ENCODE data around the gene WDR7.

Gene WDR7

GRCh38 chr18:56992777-56993176, 341.6 kb downstream of the WDR7 start:
- DNase-seq (ENCODE audit: low read depth): no peak

DNA sequence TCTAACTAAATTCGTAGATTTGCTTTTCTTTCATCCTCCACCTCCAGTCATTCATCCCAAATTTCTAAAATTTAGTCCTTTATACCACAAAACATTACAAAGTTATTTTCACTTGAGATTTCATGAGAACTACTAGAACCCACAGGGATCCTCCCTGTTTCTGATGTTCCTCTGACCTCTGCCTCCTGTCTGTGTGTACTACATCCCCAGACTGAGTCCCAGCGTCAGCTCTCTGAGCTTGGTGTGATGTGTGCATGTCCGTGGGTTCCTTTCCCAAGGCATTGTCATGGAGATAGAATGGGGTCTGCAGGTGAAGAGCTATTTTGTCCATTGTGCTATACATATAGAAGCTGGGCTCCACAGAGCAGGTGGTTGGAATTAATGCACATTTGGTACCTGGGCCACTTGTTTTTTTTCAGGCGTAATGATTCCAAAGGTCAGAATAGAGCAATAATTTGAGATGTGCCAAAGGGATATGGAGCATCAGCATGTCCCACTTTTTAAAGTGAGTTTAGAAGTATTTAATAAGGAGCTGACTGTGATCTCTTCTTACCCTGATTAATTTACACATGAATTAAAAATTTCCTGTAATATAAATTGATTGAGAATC, 344.5 kb downstream of the WDR7 start:
- no peak for DNase-seq (ENCODE audit: low read depth)

GRCh38 chr18:56997200-56997599, 346.0 kb downstream of the WDR7 start:
- no peak for DNase-seq (ENCODE audit: low read depth)

DNA sequence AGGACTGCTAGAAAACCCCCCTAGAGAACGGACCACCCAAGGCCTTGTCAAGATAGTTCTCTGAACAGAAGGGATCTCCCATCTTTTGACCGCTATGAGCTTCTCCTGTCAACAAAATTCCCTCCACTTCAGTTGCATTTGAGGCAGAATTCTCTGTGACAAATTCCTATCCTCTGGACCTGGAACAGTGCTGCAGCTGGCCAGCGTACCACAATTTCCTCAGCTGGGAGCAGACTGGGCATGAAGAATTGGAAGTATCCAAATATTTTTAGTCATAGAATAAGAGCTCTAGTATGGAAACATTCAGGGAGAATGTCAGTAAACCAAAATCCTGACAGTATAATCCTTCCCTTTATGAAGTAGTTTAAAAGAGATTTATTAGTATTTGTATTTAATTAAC, 348.7 kb downstream of the WDR7 start:
- DNase-seq (ENCODE audit: low read depth): no peak

GRCh38 chr18:57002627-57003026, 351.5 kb downstream of the WDR7 start:
- no peak for DNase-seq (ENCODE audit: low read depth)

DNA sequence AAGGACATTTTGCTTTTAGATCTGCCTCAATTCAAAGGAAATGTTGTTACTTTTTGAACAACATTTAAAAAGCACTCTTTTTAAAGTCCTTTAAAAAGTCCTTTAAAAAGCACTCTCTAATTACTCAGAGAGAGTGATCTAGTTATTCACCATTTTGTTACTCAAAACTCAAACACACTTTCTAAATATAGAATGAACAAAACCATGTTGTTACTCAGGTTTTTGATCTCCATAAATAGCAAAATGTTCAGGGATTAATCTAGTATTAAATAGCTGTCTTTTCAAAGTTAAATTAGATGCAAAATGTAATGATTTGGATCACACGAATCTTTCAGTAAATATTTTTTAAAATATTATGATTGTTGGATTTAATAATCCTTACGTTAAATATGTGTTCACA, 352.2 kb downstream of the WDR7 start:
- no peak for DNase-seq (ENCODE audit: low read depth)

DNA sequence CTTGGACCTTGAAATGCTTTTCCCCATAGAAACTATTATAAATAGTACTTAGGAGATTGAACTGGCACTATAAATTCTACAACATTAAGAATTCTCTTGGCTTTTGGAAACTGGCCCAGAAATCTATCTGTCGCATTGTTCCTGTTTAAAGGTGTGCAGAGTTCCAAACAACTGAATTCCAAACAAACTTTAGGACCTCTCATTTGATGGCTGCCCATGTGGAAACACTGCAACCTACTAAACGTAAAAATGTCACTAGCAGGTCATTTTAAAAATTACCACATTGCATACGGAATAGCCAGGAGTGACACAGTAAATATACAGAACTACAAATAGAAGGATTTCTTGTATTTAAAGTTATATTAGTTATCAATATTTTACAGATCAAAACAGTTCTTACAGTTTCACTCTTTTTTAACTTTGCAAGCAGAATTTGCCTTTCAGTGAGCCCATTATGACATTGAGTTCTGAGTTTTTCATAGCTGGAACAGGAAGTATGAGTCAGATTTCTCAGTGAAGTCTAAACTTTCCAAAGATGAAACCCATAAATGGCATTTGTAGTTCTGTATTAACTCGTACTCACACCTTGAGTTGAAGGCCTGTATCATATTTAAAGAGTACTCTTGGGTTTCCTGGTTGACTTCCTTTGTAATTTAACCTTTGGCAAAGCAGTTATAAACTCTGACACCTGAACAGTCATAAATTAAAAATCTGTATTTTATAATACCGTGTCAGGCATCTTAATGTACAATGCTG, 353.4 kb downstream of the WDR7 start:
- no peak for DNase-seq (ENCODE audit: low read depth)

GRCh38 chr18:57008001-57008686, 357.0 kb downstream of the WDR7 start:
- DNase-seq (ENCODE audit: low read depth): no peak

- no peak for DNase-seq (ENCODE audit: low read depth)
Observed at GRCh38 chr18:57009844-57010243, 358.7 kb downstream of the WDR7 start.

GRCh38 chr18:57014772-57015413, 363.7 kb downstream of the WDR7 start:
- DNase-seq (ENCODE audit: low read depth): no peak

DNA sequence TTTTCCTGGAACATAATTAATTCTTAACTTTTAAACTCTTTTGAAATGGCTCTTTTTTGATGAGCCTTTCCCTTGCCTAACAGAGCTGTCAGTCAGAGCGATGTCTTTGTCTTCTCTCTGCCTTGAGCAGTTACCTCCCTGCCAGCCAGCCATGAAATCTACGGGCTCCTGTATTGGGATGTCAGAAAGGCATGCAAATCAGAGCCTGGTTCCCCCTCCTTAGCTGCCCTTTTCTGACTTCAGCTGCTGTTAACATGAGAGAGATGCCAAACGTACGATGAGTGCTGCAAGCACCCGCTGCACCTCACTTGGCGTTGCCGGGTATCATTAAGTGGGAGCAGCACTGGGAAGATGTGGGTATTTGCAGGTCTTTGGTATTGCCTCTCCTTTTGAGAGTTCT, 364.3 kb downstream of the WDR7 start:
- no peak for DNase-seq (ENCODE audit: low read depth)

GRCh38 chr18:57018845-57019244, 367.7 kb downstream of the WDR7 start:
- DNase-seq (ENCODE audit: low read depth): no peak

DNA sequence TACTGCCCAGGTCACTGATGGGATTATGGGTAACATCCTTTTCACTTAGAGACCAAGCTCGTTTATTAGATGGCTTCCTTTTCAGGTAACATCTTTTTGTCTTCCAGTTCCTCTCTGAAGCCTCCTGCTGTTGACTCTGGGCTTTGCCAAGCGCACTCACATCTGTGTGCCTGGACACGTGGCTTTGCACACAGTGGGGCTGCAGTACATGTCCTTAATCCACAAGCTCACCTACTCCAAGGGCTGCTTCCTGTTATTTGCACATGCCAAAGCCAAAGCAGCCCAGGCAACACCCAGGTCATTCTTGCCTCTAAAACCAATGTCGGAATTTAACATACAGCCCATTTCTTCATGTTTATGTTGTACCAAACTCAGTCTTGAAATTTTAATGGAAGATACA, 371.6 kb downstream of the WDR7 start:
- DNase-seq (ENCODE audit: low read depth): no peak

DNA sequence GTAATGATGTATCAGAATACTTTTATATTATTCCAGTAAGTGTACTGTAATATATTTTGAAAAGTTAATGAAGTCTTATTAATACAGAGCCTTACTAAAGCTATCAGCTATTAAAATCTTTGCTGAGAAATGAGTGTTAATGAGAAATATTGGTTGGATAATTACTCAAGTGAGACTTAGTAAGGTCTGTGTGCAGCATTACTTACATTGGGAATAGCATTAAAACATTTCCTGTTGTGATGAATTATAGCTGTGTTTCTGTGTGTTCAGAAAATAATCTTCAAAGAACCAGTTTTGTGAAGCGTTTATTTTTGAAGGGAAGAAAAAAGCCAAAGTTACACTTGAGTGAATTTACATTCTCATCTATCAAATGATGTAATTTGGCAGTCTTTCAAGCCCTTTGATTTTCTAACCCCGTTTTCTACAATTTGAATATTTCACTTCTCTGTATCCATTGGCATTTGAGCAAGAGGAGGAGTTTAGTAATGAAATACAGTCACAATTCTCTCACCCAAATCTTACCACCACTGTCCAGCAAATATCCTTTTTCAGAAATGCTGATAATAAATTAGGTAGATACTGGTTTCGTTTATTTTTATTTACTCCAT, 372.2 kb downstream of the WDR7 start:
- DNase-seq (ENCODE audit: low read depth): no peak

DNA sequence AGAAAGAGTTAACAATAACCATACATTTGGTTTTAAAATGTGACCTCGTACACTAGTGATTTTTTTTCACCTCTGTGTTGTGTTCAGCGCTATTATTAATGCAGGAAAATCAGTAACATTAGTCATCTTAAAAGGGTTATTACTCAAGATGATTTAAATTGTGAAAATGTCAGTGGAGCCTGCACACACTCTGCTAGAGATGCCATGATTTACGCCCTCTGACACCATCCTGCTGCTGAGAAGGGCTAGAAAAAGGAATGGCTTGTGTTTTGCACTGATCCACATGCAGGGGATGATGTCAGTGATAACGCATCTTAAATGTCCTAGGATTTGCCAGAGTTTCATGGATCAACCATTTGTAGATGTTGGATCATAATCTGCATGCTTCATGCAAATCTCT, 374.4 kb downstream of the WDR7 start:
- no peak for DNase-seq (ENCODE audit: low read depth)

DNA sequence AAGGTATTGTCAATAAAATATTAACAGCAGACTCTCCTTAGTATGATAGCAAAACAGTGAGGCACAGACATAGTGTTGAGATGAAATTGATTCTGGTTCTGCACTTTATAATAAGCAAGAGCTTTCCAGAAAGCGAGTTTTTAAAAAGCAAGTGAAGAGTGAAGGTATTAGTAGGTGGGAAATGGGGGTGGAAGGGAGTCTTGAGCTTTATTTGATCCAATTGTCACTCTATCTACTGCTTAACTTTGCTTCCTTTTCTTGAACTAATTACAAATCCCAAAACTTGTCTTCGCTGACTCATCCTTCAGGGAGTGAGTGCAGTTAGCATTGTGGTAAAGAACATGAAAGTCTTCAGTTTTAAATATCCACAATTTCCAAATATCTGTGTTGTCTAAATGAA, 375.2 kb downstream of the WDR7 start:
- DNase-seq (ENCODE audit: low read depth): no peak

DNA sequence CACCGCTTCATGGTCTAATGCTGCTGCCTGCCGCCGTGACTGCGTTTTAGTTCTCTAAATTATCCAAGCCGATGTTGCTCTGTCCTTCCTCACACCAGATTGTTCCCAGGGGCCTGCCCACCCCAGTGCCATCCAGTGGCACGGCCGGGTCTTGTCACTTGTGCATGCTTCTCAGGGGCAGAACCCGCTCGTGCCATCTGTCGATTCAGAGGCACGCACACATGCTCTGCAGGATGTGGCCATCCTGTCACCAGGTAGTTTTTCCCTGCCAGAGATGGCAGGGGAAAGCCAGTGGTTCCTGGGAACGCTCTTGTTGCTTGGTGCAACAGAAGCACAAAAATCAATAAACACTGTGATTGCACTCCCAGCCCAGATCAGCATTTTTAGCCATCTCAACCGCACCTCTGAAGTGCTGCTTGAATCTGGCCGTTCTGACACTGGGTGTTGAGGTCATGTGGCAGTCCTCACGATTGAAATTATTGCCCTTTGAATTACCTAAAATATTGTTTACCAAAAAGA, 376.1 kb downstream of the WDR7 start:
- DNase-seq (ENCODE audit: low read depth): no peak

- no peak for DNase-seq (ENCODE audit: low read depth)
Observed at GRCh38 chr18:57029761-57030160, 378.6 kb downstream of the WDR7 start.

DNA sequence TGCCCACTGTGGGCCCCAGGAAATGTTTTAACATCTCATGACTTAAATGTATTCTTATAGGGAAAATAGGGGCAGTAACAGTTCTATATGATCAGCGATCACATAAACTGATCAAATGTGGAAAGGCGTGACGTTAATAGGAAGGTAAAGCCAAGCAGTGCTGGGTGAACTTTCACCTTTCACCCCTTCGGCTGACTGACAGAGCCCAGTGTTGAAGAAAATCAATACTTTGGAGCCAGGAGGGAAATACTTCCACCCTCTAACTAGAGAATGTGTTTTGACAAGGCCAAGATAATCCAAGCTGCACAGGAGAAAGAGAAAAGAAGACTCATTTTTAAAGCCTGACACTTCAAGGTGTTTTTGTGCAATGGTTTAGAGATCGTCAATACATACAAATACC, 379.3 kb downstream of the WDR7 start:
- DNase-seq (ENCODE audit: low read depth): no peak

- DNase-seq (ENCODE audit: low read depth): no peak
Observed at GRCh38 chr18:57035590-57035989, 384.4 kb downstream of the WDR7 start.

DNA sequence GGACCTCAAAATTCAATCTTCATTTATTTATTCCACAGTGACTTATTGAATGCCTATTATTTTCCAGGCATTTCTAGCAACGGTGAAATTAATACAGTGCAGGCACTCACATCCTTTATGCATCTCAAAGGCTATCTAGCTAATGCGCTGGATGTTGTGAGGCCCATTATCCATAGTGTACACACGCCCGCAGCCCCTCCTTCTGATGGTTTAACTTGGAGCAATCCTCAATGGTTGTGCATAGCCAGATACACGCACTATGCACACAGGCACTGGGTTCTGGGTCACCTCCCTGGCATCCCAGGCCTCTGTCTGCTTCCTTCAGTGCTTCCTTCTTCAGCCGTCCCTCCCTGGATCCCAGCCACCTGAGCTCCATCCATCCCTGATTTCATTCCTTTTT, 387.2 kb downstream of the WDR7 start:
- no peak for DNase-seq (ENCODE audit: low read depth)

- DNase-seq (ENCODE audit: low read depth): no peak
Observed at GRCh38 chr18:57040175-57040574, 389.0 kb downstream of the WDR7 start.
